GOT3 (cell line): ENCODE results near the gene SUSD6.
A peak's percentile ranks its signal among the peaks of the same experiment; 100 is the strongest.
"Not testable (repeated sequence)": the region's sequence is repeated elsewhere in the genome, so short reads cannot be mapped to it uniquely, and the experiment has no call there.

Experiments used
- DNase-seq: peaks from one replicate; lab custom pipeline; 2025; ENCODE audit warnings: mixed read lengths; lab: John Stamatoyannopoulos, UW

The SUSD6 gene

DNA sequence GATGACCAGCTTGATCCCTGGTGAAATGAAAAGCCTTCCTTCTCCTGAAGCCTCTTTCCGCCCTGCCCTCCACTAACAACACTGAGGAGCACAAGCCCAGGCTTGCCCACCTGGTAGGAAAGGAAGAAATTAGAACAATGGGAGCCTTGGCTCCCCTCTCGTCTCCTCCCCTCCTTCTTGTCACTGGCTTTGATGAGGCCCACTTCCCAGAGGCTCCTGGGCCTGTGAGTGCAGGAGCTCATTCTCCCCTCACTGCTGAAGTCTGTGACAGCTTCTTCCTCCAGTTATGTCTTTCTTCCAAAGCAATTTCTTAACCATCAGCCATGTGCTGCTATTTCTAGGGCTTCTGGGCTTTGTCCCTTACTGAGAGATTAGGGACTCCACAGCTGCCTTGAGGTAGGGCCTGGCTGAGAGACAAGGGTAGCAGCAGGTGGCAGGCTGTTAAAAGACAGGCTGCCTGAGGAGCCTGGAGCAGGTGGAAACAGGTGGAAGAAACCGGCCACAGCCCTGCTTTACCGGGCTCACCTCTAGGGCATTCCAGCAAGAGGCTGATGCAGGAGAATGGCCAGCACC is 101.9 kb downstream of the SUSD6 start:
- no peak for DNase-seq

DNA sequence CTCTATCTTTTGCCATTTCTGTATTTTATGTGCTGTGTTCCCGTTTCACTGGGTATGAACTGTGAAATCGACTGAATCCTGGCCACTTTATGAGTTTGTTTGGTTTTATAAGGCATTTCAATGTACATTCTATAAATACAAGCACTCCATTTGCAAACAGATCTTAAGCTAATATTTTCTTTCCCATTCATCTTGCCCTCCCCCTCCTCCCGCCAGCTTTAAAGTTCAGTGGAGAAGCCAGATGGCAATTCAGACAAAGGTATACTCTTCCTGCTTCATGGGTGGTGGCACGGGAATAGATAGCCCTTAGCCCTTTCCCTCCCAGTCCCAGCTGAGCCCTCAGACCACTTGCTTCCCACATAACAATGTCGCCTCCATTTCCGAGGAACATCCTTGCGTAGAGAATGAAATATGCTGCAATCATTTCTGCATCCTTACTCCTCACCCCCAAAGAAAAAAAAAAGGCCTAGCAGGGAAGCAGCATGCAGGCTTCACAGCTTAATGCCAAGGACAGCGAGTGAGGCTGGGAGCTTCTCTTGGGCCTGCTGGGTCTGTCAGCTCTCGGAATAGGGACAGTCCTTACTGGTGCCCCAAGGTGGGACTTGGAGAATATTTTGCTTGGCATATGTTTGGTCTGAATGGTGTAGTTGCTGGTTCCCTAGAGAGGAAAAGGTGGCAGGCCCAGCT is 102.7 kb downstream of the SUSD6 start:
- no peak for DNase-seq

DNA sequence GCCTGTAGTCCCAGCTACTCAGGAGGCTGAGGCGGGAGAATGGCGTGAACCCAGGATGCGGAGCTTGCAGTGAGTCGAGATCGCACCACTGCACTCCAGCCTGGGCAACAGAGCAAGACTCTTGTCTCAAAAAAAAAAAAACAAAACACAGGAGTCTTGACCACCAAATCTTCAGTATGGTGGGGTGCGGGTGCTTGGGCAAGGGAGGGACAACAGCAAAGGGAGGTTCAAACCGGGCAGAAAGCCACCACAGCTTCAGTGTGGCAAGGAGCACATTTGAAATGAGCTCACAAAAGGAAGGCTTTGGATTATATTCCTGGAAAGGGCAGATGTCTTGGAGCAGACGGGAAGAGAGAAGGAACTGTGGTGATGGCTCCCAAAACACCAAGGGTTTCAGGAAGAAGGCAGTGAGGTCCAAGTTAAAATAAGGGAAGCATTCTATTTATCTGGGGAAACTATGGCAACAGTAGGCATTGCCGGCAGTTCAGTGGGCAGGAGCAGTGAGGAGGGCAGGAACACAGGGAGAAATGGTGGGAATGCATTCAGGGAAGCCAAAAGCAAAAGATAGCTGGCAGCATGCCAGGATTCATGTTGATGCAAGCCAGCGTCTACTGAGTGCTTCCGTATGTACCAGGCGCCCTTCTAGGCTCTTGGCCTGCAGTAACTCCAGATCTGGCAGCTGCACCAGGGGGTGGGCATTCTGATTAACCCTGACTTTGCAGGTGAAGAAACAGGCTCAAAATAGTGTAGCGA is 104.5 kb downstream of the SUSD6 start:
- DNase-seq: no peak

DNA sequence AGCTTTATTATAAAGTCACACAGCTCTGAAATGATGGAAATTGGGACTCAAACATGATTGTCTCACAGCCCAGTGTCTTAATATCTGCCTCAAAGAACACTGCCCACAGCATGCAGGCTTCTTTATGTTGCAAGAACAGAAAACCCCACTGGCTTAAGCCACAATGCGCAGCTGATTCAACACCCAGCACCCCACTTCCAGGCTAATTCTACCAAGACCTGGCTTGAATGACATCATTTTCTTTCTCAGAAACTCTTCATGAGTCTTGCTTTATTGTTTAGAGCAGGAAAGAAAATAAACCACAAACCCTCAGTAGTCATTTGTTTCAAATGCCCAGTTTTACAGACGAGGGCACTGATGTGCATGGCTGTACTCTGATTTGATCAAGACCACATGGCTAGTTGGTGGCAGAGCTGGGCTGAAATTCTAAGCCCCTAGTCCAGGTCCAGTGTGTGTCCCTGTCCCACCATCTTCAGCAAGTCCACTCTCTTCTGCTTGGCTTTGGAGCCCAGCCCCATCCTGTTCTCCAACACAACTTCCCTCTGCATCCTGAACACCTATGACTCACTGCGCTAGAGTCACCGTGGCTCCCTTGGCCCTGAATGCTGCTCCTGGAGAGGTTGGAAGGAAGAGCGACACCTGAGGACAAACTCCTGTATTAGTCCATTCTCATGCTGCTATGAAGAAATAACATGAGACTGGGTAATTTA is 105.2 kb downstream of the SUSD6 start:
- peak; percentile 1 for DNase-seq

DNA sequence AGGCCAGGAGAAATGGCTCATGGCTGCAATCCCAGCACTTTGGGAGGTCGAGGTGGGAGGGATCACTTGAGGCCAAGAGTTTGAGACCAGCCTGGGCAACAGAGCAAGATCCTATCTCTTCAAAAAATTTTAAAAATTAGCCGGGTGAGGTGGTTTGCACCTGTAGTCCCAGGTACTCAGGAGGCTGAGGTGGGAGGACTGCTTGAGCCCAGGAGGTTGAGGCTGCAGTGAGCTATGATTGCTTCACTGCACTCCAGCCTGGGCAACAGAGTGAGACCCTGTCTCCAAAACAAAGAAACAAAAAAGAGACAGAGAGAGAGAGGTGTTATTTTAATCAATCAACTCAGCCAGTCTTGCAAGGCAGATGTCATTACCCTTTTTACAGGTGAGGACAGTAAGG is 107.2 kb downstream of the SUSD6 start:
- DNase-seq: not testable (repeated sequence)

DNA sequence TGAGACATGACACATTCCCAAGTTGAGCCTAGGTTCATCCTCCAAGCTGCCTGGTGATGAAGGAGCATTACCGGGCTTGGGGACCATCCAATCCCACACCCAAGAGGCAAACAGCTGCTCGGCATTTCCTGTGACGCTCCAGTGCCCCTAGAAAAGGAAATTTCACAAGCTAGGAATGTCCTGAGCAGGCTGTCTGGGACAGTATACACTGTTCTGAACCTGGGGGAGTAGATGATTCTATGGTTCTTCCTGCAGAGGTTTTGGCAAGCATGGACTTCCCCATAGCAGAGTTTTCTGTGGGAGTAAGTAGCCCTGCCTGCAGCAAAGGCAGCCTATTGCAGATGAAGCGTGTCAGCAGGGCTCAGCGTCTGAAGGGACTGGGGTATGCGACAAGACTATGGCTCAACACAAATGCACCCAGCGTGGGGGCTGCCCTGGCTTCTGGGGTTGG is 108.1 kb downstream of the SUSD6 start:
- DNase-seq: no peak

DNA sequence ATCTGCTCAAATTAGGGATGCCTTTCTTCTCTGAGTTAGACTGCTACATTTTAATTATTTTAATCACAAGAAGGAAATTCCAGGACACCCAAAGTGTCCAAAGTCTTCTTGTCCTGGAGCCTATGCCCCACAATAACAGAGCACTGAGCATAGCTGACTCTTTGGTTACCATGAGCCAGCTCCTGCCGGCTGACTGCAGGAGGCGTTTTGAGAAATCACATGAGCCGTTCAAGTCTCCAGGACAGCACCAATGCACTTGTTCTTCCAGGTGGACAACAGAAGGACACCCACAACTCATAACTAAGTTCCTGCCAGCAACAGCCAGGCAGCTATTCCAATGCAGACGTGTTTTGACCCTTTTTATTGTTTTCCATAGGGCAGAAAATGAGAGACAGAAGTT is 109.5 kb downstream of the SUSD6 start:
- no peak for DNase-seq

DNA sequence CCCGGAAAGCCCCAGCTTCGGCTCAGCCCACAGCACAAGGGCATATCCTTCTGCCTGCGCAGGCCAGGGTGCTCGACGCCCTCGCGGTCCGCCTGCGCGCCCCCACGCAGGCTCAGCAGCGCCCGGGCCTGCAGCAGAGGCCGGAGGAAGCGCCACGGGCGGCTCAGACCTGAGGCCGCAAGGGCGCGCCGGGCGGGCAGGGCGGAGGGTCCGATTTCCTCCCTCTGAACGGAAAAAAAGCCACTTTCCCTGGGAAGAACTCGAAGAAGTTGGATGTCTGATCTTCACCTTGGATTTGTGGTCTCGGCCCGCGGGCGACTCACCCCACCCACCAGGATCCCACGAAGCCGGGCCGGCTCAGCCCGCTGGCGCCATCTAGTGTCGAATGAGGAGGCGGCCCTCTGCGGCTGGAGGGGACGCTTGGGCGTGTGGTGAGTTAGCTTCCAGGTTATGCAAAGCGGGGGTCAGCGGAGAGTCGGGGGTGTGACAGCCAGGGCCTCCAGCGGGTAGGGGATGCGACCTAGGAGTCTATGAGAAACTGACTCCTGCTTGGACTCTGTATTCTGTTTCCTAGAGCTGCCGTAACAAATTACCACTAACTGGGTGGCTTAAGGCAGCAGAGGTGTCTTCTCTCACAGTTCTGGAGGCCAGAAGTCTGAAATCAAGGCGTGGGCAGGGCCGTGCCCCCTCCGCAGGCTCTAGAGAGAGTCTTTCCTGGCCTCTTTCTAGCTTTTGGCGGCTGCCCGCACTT is 115.5 kb downstream of the SUSD6 start:
- DNase-seq: peak; percentile 4

DNA sequence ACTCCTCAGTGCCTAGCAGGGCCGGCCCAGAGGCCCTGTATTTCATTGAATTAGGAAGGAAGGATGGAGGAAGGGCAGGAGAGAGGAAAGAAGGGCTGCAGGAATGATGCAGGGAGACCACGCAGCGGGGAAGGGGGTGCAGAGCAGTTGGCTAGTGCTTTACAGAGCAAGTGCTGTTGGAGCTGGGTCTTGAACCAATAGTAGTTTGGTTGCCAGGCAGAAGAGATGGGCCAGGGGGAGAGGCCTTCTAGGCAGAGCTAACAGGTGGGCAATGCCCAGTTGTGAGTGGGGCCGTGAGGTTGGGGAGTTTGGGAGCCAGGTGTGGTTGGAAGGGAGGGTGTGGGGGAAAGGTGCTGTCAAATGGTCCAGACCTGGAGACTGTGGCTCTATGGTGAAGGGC is 116.5 kb downstream of the SUSD6 start:
- no peak for DNase-seq

DNA sequence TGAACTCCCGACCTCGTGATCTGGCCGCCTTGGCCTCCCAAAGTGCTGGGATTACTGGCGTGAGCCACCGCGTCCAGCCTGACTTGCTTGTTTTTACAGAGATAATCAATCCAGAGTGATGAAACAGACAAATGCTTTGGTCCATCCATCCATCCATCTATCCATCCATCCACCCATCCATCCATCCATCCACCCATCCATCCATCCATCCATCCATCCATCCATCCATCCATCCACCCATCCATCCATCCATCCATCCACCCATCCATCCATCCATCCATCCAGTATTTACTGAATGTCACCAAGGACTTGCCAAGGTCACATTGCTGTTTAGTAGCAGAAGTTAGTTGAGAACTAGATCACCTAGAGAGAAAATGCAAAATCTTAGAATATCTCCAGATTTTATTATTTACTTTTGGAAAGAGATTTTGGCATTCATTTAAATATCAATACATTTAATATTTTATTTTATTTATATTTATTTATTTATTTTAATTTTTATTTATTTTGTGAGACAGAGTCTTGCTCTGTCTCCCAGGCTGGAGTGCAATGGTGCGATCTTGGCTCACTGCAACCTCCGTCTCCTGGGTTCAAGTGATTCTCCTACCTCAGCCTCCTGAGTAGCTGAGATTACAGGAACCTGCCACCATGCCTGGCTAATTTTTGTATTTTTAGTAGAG is 120.7 kb downstream of the SUSD6 start:
- DNase-seq: not testable (repeated sequence)

DNA sequence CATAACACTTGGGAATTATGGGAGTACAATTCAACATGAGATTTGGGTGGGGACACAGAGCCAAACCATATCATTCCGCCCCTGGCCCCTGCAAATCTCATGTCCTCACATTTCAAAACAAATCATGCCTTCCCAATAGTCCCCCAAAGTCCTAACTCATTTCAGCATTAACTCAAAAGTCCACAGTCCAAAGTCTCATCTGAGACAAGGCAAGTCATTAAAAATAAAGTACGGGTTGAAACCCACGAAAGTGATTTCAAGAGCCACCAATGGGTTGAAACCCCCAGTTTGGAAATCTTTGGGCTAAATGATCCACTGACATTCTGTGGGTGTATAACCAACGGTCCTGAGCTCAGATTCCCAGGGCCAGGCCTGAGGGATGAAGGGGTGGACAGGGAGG is 125.0 kb downstream of the SUSD6 start:
- not testable (repeated sequence) for DNase-seq

DNA sequence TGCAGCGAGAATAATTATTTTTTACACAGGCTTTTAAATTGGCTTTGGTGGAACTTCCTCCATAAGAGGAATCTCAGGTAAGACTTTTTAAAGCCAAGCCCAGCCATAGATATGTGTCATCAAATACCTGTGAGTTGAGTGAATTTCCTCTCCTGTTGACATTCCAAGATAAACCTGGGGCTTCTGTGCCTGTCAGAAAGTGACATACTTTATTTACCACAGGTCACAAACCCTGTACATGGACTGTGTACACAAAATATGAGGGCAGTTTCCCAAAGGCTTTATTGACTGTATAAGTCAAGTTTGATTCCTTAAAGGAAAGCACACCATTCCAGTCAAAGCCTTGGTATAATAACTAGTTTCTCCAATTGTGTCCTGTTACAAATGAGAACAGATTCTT is 129.7 kb downstream of the SUSD6 start:
- no peak for DNase-seq

DNA sequence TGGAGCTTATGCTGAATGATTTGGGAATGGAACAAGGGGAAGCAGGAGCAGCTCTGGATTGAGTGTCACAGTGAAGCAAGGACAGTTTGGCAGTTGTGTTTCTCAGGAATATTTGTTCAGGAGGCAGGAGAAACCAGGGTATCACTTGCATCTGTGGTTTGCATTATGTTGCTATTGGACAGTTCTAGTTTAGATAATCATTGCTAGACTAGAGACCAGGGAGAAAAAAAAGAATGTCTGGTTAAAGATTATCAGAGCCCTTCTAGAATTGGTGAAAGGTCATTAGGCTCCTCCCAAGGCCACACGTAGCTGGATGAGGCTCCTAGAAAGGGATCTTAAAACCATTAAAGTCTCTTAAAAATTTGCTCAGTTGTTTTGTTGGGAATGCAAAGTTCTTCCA is 138.6 kb downstream of the SUSD6 start:
- no peak for DNase-seq

DNA sequence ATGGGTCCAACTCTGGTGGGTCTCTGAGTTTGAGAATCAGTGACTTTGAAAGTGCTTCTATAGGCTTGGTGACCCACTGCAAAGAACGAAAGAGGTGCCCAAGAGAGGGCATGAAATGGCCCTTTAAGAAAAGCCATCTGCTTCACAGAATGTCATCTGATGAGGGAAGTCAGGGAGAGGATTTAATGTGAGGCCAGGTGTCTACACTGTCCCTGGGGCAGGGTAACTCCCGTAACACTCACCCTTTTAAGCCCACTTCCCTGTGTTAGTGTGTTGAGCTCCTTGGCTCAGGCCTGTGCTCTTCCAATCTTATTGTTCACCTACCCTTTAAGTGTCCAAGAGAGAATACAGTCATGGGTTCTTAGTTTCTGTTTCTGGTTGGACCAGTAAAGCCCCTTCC is 139.1 kb downstream of the SUSD6 start:
- no peak for DNase-seq

DNA sequence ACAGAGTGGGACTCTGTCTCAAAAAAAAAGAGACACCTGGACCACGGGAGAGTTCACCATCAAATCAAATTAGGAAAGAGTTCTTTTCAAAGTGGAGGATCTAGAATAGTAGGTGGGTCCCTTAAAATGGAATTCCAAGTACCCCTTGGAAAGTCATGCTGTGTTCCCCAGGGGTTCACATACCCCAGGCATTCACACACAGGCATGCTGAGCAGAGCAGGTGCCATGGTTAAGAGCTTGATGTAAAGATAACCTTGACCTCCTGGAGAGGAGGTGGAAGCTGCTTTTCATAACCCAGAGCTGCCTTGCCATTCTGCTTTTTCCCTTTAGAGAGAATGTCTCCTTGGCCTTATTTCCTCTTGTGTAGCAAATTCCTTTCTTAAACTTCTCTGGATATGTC is 141.4 kb downstream of the SUSD6 start:
- DNase-seq: no peak

DNA sequence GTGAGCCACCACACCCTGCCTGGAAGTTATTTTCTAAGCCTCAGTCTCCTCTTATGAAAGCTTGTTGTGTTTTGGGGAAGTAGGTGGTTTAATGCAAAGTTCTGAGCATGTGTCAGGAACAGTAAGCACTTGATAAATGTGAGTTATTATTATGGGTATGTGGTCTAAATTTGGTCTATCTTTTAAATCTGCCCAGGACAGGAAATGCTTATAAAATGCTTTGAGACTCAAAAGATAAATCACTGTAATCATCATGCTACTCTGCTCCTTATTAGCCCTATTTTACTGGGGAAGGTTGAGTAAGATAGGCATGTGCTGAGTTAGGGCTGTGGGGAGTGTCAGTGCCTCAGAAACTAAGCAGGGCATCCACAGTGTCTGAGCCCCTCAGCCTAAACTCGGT is 142.5 kb downstream of the SUSD6 start:
- no peak for DNase-seq

DNA sequence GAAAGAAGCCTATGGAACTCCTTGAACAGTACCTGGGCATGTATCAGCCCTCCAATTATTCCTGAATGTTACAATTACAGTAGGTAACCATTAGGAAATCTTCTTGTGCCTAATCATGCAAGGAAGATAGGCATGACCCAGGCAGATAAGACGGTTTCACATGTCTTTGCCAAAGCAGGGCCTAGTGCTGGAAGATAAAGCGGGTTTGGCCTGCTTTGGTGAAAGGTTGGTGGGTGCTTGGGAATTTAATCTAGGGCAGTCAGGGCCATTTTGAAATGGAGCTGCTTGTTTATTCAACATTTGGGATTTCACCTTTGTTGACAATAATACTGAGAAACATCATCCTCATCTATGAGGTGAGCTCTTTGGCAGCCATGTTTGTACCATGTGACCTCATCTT is 143.1 kb downstream of the SUSD6 start:
- DNase-seq: no peak

DNA sequence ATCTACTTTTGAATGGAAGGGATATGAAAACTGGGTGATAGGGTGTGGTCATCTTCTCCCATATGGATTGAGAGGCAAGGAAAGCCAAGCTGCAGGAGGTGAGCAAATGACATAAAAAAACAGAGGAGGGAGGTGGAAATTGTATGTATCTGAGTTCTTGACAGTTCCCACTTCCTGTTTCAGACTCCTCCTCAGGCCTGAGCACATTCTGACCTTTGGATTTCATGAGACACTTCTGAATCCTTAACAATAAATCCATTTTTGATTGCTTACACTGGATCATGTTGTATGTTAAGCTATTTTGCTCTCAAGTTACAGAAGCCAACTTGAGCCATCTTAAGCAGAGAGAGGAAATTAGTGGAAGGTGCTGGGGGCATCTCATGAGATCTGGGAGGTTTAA is 143.9 kb downstream of the SUSD6 start:
- no peak for DNase-seq

DNA sequence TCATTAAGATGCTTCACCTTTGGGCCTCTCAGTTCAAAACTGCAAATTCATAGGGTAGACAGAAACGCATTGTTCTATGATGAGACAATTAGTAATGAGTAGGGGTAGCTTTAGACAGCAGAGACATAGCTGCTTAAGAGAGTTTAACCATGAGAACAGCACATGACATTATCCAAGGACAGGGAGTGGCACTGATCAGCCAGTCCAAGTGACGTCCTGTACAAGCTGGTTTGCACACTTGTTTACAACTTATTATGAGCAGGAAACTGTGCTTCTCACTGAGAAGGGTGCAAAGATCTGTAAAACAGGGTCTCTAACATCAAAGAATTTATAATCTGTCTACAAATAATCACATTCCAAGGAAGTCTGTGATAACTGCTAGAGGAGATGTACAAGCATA is 144.4 kb downstream of the SUSD6 start:
- DNase-seq: no peak

DNA sequence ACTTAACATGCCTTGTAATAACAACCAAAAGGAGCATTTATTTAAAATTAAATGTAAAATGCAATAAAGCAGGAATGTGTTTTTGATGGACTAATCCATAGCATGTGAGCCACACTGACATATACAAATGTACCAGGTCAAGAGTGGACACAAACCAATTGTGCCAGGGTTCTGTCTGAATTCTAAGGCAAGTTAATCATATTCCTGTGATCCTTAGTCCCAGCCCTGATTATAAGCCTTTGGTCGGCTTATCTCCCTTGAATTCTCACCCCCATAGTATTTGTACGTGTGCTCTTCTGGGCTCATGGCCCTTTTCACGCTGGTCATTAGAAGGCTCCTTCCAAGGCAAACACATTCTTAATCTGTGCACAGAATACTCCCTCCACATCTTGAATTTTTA is 144.9 kb downstream of the SUSD6 start:
- no peak for DNase-seq

DNA sequence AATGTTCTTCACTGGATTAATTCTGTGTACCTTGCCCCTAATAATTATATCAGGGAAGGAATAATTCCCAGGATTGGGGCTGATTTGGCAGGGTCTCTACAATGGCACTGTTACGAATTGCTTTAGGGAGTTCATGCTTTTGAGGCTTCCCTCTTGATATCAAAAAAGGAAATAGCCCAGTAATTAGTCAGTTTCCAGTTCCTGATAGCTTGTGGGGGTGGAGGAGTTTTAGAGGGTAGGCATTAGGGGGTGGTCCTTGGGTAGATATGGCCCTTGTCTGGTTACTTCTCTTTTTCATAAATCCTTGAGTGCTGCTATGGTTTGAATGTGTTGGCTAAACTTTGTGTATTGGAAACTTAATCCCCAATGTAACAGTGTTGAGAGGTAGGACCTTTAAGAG is 149.4 kb downstream of the SUSD6 start:
- DNase-seq: no peak
